ENCODE measurements around the gene TGFBR2. TPM values are rescaled to one million over a fixed set of nuclear protein-coding genes. Genes with fewer than 3 reads are reported as not detected.

TGFBR2 gene
- total RNA-seq = 266 and 450 TPM in 2 replicates

DNA sequence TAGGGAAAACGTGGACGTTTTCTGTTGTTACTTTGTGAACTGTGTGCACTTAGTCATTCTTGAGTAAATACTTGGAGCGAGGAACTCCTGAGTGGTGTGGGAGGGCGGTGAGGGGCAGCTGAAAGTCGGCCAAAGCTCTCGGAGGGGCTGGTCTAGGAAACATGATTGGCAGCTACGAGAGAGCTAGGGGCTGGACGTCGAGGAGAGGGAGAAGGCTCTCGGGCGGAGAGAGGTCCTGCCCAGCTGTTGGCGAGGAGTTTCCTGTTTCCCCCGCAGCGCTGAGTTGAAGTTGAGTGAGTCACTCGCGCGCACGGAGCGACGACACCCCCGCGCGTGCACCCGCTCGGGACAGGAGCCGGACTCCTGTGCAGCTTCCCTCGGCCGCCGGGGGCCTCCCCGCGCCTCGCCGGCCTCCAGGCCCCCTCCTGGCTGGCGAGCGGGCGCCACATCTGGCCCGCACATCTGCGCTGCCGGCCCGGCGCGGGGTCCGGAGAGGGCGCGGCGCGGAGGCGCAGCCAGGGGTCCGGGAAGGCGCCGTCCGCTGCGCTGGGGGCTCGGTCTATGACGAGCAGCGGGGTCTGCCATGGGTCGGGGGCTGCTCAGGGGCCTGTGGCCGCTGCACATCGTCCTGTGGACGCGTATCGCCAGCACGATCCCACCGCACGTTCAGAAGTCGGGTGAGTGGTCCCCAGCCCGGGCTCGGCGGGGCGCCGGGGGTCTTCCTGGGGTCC is at the start of gene TGFBR2:
TSS of gene TGFBR2 (plus strand) at position 301 of the 731 bp plus-strand sequence. CDS start at position 584, 283 bp downstream.

Measured in dermis lymphatic vessel endothelial cell (primary cell).